Measurements from ENCODE around the gene CCM2L.
A peak's percentile ranks its signal among the peaks of the same experiment; 100 is the strongest.
"Not testable (repeated sequence)": the region's sequence is repeated elsewhere in the genome, so short reads cannot be mapped to it uniquely, and the experiment has no call there.

CCM2L gene

GRCh38 chr20:32028647-32029372 is 18.6 kb downstream of the CCM2L start:
- DNase-seq = no peak

- no peak for DNase-seq
Observed at GRCh38 chr20:32029561-32029960, 19.3 kb downstream of the CCM2L start.

- DNase-seq = peak in 41 of 56 donors; percentile 10 to 77 (median 33)
Observed at GRCh38 chr20:32031007-32031958, 21.0 kb downstream of the CCM2L start.

- DNase-seq = no peak
Observed at GRCh38 chr20:32033316-32033715, 23.1 kb downstream of the CCM2L start.

- not testable (repeated sequence) for DNase-seq
Observed at GRCh38 chr20:32033721-32034120, 23.5 kb downstream of the CCM2L start.

DNA sequence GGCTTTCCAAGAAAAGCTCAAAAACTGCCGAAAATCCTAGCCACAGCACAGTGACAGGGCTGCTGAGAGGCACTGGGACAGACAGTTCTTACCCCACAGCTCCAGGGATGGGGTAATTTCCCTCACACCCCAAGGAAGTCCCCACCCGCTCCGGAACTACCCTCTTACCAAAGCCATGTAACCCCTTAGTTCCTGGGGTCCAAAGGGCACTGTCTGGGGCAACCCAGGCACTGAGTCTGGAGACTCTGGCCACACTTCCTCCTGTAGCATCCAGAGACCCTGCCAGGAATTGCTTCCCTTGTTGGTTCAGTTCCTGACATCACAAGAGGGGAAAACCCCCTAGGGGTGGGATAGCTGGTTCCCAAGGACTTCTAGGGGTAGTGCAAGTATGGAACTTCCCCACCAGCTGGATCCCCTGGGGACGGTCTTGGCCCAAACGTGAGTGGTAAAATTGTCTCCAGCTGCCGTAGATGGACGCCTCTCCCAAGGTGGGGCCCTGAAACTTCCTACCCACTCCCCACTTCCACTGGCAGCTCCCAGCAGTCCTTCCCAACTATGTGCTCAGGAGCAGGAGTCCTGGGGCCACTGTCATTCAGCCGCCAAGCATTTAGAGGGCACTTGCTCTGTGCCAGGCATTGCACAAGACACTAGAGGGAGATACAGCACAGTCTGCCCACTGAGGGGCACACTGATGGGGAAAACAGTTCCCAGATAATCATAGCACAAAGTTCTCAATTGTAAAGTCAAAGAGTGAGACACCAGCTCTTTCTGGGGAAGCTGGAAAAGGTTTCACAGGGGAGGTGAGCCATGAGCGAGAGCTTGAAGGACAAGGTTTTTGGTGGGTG is 24.6 kb downstream of the CCM2L start:
- DNase-seq = peak in 1 of 56 donors; percentile 2

GRCh38 chr20:32035426-32035779 is 25.2 kb downstream of the CCM2L start:
- DNase-seq = no peak

DNA sequence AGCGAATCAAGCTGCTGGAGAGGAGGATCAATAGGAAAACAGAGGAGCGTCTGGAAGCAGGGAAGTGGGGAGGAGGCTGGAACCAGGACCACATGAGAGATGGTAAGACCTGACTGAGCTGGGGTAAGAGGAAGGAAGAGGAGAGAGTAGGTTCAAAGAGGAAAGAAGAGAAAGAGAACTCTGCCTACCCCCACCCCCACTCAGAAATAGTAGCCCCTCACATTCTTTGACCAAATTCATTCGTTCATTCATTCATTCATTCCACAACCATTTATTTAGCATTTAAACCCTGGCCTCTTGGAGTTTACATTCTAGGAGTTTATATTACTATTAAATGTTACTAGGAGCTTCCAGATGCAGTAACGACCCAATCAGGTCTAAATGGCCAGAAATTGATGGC is 26.0 kb downstream of the CCM2L start:
- DNase-seq = no peak

- no peak for DNase-seq
Observed at GRCh38 chr20:32036716-32037485, 26.7 kb downstream of the CCM2L start.

DNA sequence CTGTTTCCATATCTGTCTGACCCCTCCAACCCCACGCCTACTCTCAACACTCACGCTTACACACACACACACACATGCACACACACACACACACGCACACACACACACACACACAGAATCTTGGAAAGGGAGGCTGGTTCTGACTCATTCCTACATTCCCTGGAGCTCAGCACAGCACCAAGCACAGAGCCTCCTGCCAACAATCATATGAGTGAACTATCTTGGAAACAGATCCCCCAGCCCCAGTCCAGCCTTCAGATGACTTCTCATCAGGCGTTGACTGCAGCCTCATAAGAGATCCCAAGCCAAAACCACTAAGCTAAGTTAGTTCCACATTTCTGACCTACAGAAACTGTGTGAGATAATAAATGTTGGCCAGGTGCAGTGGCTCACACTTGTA is 27.7 kb downstream of the CCM2L start:
- DNase-seq = no peak

DNA sequence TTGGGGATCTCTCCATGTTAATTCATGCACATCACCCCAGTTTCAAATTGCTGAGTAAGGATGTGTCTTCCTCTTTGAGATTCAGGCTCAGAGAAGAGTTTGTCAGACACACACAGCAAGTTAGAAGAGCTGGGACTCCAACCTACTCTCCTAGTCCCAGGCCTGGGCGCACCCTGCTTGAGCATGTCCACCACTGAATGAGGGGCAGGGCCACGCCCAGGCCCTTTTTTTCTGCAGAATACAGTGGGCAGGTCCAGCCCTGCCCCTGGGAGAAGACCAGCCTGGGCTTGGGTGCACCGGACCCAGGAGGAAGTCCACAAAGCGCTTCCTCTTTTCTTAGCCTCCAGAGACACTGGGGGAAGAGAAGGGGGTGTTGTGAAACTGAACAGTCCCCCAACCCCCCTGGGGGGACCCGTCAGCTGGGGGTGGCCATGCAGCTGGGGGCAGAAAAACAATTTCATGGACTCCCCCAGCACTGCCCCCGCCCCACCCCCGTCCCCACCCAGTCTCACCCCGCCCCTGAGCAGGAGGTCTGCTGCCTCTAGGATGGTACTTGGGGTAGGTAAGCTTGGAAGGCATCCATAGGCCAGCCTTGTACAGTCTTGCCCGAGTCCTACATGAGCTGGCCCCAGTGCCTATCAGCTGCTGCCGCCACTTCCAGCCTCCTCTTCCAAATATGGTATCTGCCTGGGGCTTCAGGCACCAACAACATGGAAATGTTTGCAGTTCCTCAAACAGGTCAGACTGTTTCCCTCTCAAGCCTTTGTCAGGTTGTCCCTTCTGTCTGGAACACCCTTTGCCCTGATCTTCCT is 30.1 kb downstream of the CCM2L start:
- peak in 15 of 56 donors; percentile 6 to 46 (median 30) for DNase-seq

- no peak for DNase-seq
Observed at GRCh38 chr20:32045999-32046398, 35.8 kb downstream of the CCM2L start.

- DNase-seq = no peak
Observed at GRCh38 chr20:32050324-32050841, 40.1 kb downstream of the CCM2L start.

- peak in 16 of 56 donors; percentile 7 to 41 (median 22) for DNase-seq
Observed at GRCh38 chr20:32050851-32051556, 40.8 kb downstream of the CCM2L start.

DNA sequence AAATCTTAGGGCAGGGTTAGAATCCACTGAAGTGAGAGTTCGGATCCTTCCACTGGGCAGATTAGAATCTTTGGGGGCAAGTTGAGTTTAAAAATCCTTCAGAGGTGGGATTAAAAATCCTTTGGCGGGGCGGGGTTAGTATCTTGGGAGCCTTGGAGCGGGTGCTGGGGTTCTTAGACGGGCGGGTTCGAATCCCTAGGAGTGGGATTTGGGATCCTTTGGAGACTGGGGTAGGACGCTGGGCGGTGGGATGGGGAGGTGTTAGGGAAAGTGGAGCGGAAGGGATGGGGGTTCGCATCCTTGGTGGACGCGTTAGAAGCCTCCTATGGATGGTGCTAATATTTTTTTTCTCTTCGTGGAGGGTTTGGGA is 41.5 kb downstream of the CCM2L start:
- DNase-seq = no peak

DNA sequence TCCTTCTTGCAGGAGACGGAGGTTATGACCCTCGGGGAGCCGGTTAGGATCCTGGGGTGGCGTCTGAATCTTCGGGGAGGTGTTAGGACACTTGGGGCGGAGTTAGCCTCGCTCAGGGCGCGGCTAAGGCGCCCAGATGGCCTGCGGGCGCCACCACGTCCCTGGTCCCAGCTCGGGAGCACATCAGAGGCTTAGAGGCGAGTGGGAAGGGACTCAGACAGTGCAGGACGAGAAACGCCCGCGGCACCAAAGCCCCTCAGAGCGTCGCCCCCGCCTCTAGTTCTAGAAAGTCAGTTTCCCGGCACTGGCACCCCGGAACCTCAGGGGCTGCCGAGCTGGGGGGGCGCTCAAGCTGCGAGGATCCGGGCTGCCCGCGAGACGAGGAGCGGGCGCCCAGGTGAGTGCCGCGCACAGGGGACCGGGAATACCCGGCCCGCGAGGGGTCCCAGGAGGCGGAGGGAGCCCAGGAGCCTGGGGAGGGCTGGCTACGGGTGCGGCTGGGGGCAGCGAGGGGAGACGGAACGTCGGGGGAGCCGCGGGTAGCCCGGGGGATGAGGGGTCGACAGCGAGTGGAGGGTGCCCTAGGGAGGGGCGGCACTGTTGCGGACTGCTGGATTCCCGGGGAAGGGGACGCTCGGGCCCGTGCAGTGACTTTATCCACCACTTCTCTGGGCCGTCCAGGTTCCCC is 42.0 kb downstream of the CCM2L start, which contains the start of gene HCK:
TSS of gene HCK (plus strand) at position 153 of the 688 bp plus-strand sequence.
- peak in 2 of 56 donors; percentile 10 to 17 for DNase-seq

- peak in 8 of 56 donors; percentile 4 to 30 (median 9) for DNase-seq
Observed at GRCh38 chr20:32052778-32053362, 42.6 kb downstream of the CCM2L start.

DNA sequence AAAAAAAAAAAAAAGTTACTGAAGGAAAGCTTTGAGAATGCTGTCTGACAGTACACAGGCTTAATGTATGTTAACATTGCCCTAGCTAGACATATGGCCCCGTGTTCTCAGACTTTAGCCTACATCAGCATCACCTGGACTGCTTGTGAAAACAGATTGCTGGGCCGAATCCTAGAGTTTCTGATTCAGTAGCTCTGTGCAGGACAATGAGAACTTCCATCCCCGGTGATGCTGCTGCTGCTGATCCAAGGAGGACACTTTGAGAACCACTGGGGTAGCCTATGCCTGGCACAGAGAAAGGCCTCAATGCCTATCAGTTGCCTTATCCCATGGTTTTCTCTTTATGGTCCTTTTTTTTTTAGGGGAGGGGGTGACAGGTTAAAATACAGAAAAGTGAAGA is 43.4 kb downstream of the CCM2L start:
- no peak for DNase-seq
